Keratinocyte (primary cell): ENCODE data around the gene ATG10. TPM values are rescaled to one million over a fixed set of nuclear protein-coding genes. Genes with fewer than 3 reads are reported as not detected.

Experiments used
- DNase-seq: peaks from one replicate; pipeline ENCODE4 v3.0.0-alpha.2; 2011; ENCODE audit warnings: low read depth, missing footprints, low spot score
- FAIRE-seq: peaks from 2 replicates; lab custom pipeline; 2011; peaks lifted over from hg19 to GRCh38; lab: Jason Lieb, UNC
- H2AFZ ChIP-seq: 2 replicates; pipeline ENCODE4 v1.6.0; 2012; ENCODE audit warnings: low read length, control low read depth, inconsistent platforms; ENCODE audit not compliant: control insufficient read depth
- H3K27ac ChIP-seq: 2 replicates; pipeline ENCODE4 v1.5.1; 2011; ENCODE audit warnings: low read length; ENCODE audit not compliant: control insufficient read depth, insufficient read depth
- H3K27me3 ChIP-seq: 3 replicates; pipeline ENCODE4 v1.6.0; 2011; ENCODE audit warnings: low read length; ENCODE audit not compliant: control insufficient read depth, insufficient read depth; ENCODE audit errors: extremely low read depth
- H3K36me3 ChIP-seq, 2 experiments: 2 replicates in 1 of 2; 3 replicates in 1 of 2; pipeline ENCODE4 v1.5.1; 2011; ENCODE audit warnings: low read length in 2 of 2, mild to moderate bottlenecking in 1 of 2; ENCODE audit not compliant: control insufficient read depth in 2 of 2, insufficient read depth in 2 of 2; ENCODE audit errors: extremely low read depth in 1 of 2
- H3K4me1 ChIP-seq: 3 replicates; pipeline ENCODE4 v1.5.1; 2011; ENCODE audit warnings: low read length; ENCODE audit not compliant: control insufficient read depth, insufficient read depth; ENCODE audit errors: extremely low read depth
- H3K4me2 ChIP-seq: 3 replicates; pipeline ENCODE4 v1.6.0; 2011; ENCODE audit warnings: low read depth, low read length; ENCODE audit not compliant: control insufficient read depth, insufficient read depth; ENCODE audit errors: extremely low read depth
- H3K4me3 ChIP-seq, 3 experiments: fragments of 200-600 bp in 1 of 3; sonication (generic) in 1 of 3; 2 replicates in 2 of 3; 3 replicates in 1 of 3; pipeline ENCODE4 v1.5.1; 2011 to 2016; ENCODE audit warnings: low read length in 3 of 3, mild to moderate bottlenecking in 3 of 3, control low read depth in 2 of 3, inconsistent platforms in 1 of 3, low read depth in 1 of 3, mixed read lengths in 1 of 3, mixed run types in 1 of 3, moderate library complexity in 1 of 3; ENCODE audit not compliant: control insufficient read depth in 2 of 3, insufficient read depth in 2 of 3; ENCODE audit errors: extremely low read depth in 1 of 3
- H3K79me2 ChIP-seq: 2 replicates; pipeline ENCODE4 v1.6.0; 2012; ENCODE audit warnings: low read length; ENCODE audit not compliant: control insufficient read depth, insufficient read depth
- H3K9ac ChIP-seq: 3 replicates; pipeline ENCODE4 v1.6.0; 2011; ENCODE audit warnings: low read length; ENCODE audit not compliant: control insufficient read depth, insufficient read depth; ENCODE audit errors: extremely low read depth
- H3K9me1 ChIP-seq: 3 replicates; pipeline ENCODE4 v1.6.0; 2011; ENCODE audit warnings: low read length; ENCODE audit not compliant: control insufficient read depth, insufficient read depth; ENCODE audit errors: extremely low read depth
- H3K9me3 ChIP-seq: 2 replicates; pipeline ENCODE4 v1.5.1; 2012; ENCODE audit warnings: low read depth, low read length; ENCODE audit not compliant: control insufficient read depth
- H4K20me1 ChIP-seq: 3 replicates; pipeline ENCODE4 v1.6.0; 2011; ENCODE audit warnings: low read length; ENCODE audit not compliant: control insufficient read depth, insufficient read depth; ENCODE audit errors: extremely low read depth
- CTCF ChIP-seq, 3 experiments: IDR thresholded peaks in 1 of 3; conservative IDR thresholded peaks in 1 of 3; optimal IDR thresholded peaks in 1 of 3; 2 replicates in 2 of 3; 3 replicates in 1 of 3; pipeline versions ENCODE3 to v1.5.1; 2011; ENCODE audit warnings: low read length in 3 of 3, mild to moderate bottlenecking in 3 of 3, moderate library complexity in 2 of 3, control low read depth in 1 of 3, inconsistent platforms in 1 of 3; ENCODE audit not compliant: insufficient read depth in 2 of 3; ENCODE audit errors: extremely low read depth in 1 of 3
- EZH2 ChIP-seq: IDR thresholded peaks from one replicate; pipeline ENCODE4 v1.6.1; 2012; ENCODE audit warnings: inconsistent platforms, mild to moderate bottlenecking, low read length, moderate library complexity
- dilution Hi-C: fragments of 300-500 bp; cut with MboI; formaldehyde crosslinking; loops from one replicate; pipeline ENCODE4 v1.7.0; 2020; ENCODE audit warnings: low sequenced_read_pairs; ENCODE audit not compliant: extremely low pct_ligation_motif_present
- polyA plus RNA-seq, 5 experiments: library from polyadenylated mRNA; depleted of rRNA in 3 of 5; stranded (reverse) in 3 of 5; stranded (forward) in 1 of 5; unstranded in 1 of 5; fragments of >200 nt; gene quantifications; 1 replicate in 1 of 5; 2 replicates in 3 of 5; 3 replicates in 1 of 5; pipeline versions ENCODE4 v1.2.1 to v1.2.3, GENCODE V29; 2011 to 2012; ENCODE audit warnings: missing spikeins in 2 of 5, low read depth in 1 of 5, low replicate concordance in 1 of 5

Gene ATG10
- polyA plus RNA-seq, 1 donor (not counting 4 experiments of a cell fraction or from before 2014, with no cell fraction given) = 5.4 TPM

GRCh38 chr5:82105457-82105856, 133.6 kb downstream of the ATG10 start:
- Histone ChIP-seq H3K9me1 (no peaks in the 10 kb centered on the region), H3K27me3 (no peaks in the 10 kb centered on the region), H3K4me2 (no peak overlapping the region), H3K9ac (no peak overlapping the region), H2AFZ (no peak overlapping the region), H3K36me3 (no peaks in the 10 kb centered on the region), H4K20me1 (no peaks in the 10 kb centered on the region), H3K4me3 (no peak overlapping the region), H3K9me3 (no peaks in the 10 kb centered on the region), H3K4me1 (peaks cover 4% of the 10 kb centered on the region), H3K27ac (no peak overlapping the region), H3K79me2 (no peaks in the 10 kb centered on the region)
- DNase-seq (no peak), FAIRE-seq (no peak)
- no peak for TF ChIP-seq CTCF (optimal IDR thresholded peaks at IDR 0.05 in 1 of 3, IDR thresholded peaks at IDR 0.05 in 1 of 3, conservative IDR thresholded peaks at IDR 0.05 in 1 of 3; ENCODE audit: extremely low read depth in 1 of 3, insufficient read depth in 2 of 3, low read length in 3 of 3)
- dilution Hi-C loops = no loop called here

- dilution Hi-C loops = no loop called here
Observed at GRCh38 chr5:82106207-82106606, 134.4 kb downstream of the ATG10 start.

More at GRCh38 chr5:82106207-82106606, 134.4 kb downstream of the ATG10 start:
- Histone ChIP-seq H3K4me3 (no peak overlapping the region), H3K27ac (no peak overlapping the region), H4K20me1 (no peaks in the 10 kb centered on the region), H3K79me2 (no peaks in the 10 kb centered on the region), H2AFZ (no peak overlapping the region), H3K9me1 (no peaks in the 10 kb centered on the region), H3K4me1 (peaks cover 4% of the 10 kb centered on the region), H3K36me3 (no peaks in the 10 kb centered on the region), H3K27me3 (no peaks in the 10 kb centered on the region), H3K9ac (no peak overlapping the region), H3K9me3 (no peaks in the 10 kb centered on the region), H3K4me2 (no peak overlapping the region)
- DNase-seq (no peak), FAIRE-seq (peak; percentile 73)
- no peak for TF ChIP-seq CTCF (optimal IDR thresholded peaks at IDR 0.05 in 1 of 3, IDR thresholded peaks at IDR 0.05 in 1 of 3, conservative IDR thresholded peaks at IDR 0.05 in 1 of 3; ENCODE audit: extremely low read depth in 1 of 3, insufficient read depth in 2 of 3, low read length in 3 of 3)
- no peak for TF ChIP-seq EZH2
